ENCODE results near the gene SH3BP5. TPM values are rescaled to one million over a fixed set of nuclear protein-coding genes. Genes with fewer than 3 reads are reported as not detected.

SH3BP5 gene
- total RNA-seq, 4 donors from 2014 or later = 99.0 to 113 (median 105) TPM

DNA sequence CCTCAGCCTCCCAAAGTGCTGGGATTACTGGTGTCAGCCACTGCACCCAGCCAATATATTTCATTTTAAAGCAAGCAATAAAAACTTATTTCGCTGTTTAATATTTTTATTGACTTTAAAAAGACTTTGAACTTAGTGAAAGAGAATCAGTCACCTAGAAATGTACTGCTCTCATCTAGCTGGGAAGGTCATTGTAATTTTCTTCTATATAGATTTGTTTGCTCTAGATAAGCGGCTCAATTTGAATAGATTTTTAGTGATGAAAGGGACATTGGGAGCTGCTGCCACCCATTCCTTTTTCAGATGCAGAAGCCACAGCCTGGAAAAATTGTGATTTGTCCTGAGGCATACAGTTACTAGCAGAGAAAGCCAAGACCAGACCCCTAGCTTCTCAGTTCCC is 86.2 kb downstream of the SH3BP5 start:
- no peak for DNase-seq (ENCODE audit: low spot score in 2 of 2)
- no peaks in the 10 kb centered on the region for H3K9me3 ChIP-seq
- no peaks in the 10 kb centered on the region for H3K27me3 ChIP-seq
- peaks cover 0 to 86% (median 0%) of the 10 kb centered on the region in 3 donors for H3K36me3 ChIP-seq
- no peak overlapping the region for H3K4me3 ChIP-seq
- 94 to 97% methylated on average over 2 of the region's 2 CpGs for WGBS, 2 donors
- peaks cover 0 to 1% (median 0%) of the 10 kb centered on the region in 4 donors for H3K4me1 ChIP-seq
- TF ChIP-seq, protein P1, sequence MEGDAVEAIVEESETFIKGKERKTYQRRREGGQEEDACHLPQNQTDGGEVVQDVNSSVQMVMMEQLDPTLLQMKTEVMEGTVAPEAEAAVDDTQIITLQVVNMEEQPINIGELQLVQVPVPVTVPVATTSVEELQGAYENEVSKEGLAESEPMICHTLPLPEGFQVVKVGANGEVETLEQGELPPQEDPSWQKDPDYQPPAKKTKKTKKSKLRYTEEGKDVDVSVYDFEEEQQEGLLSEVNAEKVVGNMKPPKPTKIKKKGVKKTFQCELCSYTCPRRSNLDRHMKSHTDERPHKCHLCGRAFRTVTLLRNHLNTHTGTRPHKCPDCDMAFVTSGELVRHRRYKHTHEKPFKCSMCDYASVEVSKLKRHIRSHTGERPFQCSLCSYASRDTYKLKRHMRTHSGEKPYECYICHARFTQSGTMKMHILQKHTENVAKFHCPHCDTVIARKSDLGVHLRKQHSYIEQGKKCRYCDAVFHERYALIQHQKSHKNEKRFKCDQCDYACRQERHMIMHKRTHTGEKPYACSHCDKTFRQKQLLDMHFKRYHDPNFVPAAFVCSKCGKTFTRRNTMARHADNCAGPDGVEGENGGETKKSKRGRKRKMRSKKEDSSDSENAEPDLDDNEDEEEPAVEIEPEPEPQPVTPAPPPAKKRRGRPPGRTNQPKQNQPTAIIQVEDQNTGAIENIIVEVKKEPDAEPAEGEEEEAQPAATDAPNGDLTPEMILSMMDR (IDR thresholded peaks at IDR 0.05) = no peak
- no peak for TF ChIP-seq POLR2A (IDR thresholded peaks at IDR 0.05)
- TF ChIP-seq EP300 (IDR thresholded peaks at IDR 0.05) = no peak
- H3K27ac ChIP-seq = no peak overlapping the region

DNA sequence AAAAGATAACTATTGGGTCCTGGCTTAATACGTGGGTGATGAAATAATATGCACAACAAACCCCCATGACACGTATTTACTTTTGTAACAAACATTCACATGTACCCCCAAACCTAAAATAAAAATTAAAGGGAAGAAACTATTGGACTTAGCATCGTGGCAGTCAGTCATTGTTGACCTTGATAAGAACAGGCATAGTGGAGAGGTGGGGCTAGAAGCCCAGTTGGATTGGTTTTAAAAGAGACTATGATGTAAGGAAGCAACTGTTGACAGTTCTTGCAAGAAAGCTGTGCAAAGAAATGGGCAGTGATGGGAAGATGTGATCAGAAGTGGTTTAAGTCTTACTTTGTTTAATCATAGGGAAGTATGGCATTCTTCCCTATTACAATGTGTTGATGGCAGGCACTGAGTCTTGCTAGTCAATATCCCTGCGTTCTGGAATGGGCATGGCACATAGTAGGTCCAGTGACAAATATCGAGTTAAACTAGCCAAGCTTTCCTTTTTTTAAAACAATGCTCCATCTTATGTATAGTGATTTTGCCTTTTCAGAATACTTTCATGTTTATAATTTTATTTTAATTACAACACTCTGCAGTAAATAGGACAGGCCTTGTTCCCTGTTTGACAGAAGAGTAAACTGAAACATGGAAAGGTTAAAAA is 88.4 kb downstream of the SH3BP5 start:
- Histone ChIP-seq H3K36me3 (peaks cover 0 to 70% (median 3%) of the 10 kb centered on the region in 3 donors), H3K4me3 (no peak overlapping the region), H3K27me3 (no peaks in the 10 kb centered on the region), H3K4me1 (peaks cover 0 to 3% (median 0%) of the 10 kb centered on the region in 4 donors), H3K27ac (no peak overlapping the region), H3K9me3 (no peaks in the 10 kb centered on the region)
- no peak for DNase-seq (ENCODE audit: low spot score in 2 of 2)
- TF ChIP-seq POLR2A (IDR thresholded peaks at IDR 0.05) = no peak
- TF ChIP-seq, protein P1 (IDR thresholded peaks at IDR 0.05) = no peak
- WGBS, 2 donors = 85 to 89% methylated on average over 5 of the region's 5 CpGs

DNA sequence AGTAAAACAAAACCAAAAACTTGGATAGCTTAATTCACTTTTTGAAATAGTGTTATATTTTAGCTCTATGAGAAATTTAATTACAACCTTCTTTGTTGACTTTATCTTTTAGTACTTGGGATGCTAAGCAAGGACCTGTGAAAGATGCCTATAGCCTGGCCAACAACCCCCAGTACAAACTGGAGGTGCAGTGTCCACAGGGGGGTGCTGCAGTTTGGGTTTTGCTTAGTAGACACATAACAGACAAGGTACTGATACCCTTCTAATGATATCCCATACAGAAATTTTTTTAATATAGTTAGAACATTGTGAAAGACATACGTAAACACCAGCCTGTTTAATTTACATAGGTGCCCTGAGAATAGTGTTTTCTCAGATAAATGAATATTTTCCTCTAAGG is 91.0 kb downstream of the SH3BP5 start:
- Histone ChIP-seq H3K36me3 (peaks cover 0 to 67% (median 3%) of the 10 kb centered on the region in 3 donors), H3K4me3 (no peak overlapping the region), H3K27me3 (no peaks in the 10 kb centered on the region), H3K4me1 (peaks cover 0 to 3% (median 0%) of the 10 kb centered on the region in 4 donors), H3K9me3 (no peaks in the 10 kb centered on the region), H3K27ac (no peak overlapping the region)
- TF ChIP-seq, protein P1 (IDR thresholded peaks at IDR 0.05) = peak; percentile 21 to 41 (median 32)
- no peak for TF ChIP-seq POLR2A (IDR thresholded peaks at IDR 0.05)
- no peak for TF ChIP-seq EP300 (IDR thresholded peaks at IDR 0.05)
- DNase-seq (ENCODE audit: low spot score in 2 of 2) = no peak
- 87 to 90% methylated on average over 1 of the region's 1 CpG for WGBS, 2 donors

DNA sequence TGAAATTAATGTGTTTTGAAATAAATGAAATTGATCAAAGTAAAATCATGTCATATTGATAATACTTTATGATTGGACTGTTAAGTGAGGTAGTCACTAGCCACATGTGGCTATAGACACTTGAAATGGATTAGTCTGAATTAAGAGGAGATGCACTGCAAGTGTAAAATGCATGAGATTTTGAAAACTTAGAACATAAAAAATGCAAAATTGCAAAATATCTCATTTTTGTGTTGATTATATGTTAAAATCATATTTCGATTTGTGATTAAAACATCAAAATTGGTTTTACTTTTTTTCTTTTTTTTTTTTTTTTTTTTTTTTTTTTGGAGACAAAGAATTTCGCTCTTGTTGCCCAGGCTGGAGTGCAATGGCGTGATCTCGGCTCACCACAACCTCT is 103.1 kb downstream of the SH3BP5 start:
- H3K9me3 ChIP-seq = no peaks in the 10 kb centered on the region
- DNase-seq (ENCODE audit: low spot score in 2 of 2) = no peak
- peaks cover 0 to 63% (median 7%) of the 10 kb centered on the region in 3 donors for H3K36me3 ChIP-seq
- H3K27ac ChIP-seq = no peak overlapping the region
- H3K27me3 ChIP-seq = no peaks in the 10 kb centered on the region
- H3K4me3 ChIP-seq = no peak overlapping the region
- WGBS, 2 donors = 93 to 94% methylated on average over 4 of the region's 4 CpGs
- H3K4me1 ChIP-seq = no peaks in the 10 kb centered on the region
- no peak for TF ChIP-seq POLR2A (IDR thresholded peaks at IDR 0.05)
- no peak for TF ChIP-seq EP300 (IDR thresholded peaks at IDR 0.05)
- TF ChIP-seq, protein P1 (IDR thresholded peaks at IDR 0.05) = no peak

DNA sequence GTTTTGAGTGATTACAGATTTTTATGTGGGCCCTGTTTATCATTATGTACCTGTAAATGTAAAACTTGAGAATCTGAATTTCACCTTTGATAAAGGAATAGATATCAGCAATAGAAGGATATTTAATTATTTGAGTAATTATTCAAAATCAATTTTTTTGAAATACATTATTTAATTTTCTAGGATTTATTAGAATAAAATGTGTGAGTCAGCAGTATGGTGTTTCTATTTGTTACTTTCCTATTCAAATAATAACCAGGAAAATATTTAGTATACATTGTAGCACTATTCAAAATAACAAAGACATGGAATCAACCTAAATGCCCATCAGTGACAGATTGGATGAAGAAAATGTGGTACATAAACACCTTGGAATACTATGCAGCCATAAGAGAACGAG is 104.2 kb downstream of the SH3BP5 start:
- Histone ChIP-seq H3K27me3 (no peaks in the 10 kb centered on the region), H3K9me3 (no peaks in the 10 kb centered on the region), H3K4me1 (peaks cover 0 to 8% (median 0%) of the 10 kb centered on the region in 4 donors), H3K4me3 (no peak overlapping the region), H3K27ac (no peak overlapping the region), H3K36me3 (peaks cover 0 to 63% (median 0%) of the 10 kb centered on the region in 3 donors)
- 90 to 95% methylated on average over 1 of the region's 1 CpG for WGBS, 2 donors
- no peak for TF ChIP-seq POLR2A (IDR thresholded peaks at IDR 0.05)
- TF ChIP-seq EP300 (IDR thresholded peaks at IDR 0.05) = no peak
- TF ChIP-seq, protein P1 (IDR thresholded peaks at IDR 0.05) = no peak
- DNase-seq (ENCODE audit: low spot score in 2 of 2) = no peak

Data from tibial nerve (tissue), 4 donors.